Mammary epithelial cell (primary cell): Measurements from ENCODE around the gene HIGD2A.
"Not testable (repeated sequence)": the region's sequence is repeated elsewhere in the genome, so short reads cannot be mapped to it uniquely, and the experiment has no call there.

ENCODE experiments used
- EZH2 ChIP-seq: IDR thresholded peaks from 2 replicates; pipeline ENCODE4 v1.6.1; 2012; ENCODE audit warnings: low read length, inconsistent platforms, borderline replicate concordance
- TF ChIP-seq, protein P1 (sequence below), 2 donors: IDR thresholded peaks in 1 of 2; conservative IDR thresholded peaks in 1 of 2; 2 replicates each; pipeline ENCODE4 v1.5.1; 2011 to 2012; ENCODE audit warnings: inconsistent platforms in 2 of 2, low read length in 2 of 2, mild to moderate bottlenecking in 2 of 2, control low read depth in 1 of 2, low read depth in 1 of 2; ENCODE audit not compliant: insufficient read depth in 1 of 2; ENCODE audit errors: extremely low read depth in 1 of 2

DNA sequence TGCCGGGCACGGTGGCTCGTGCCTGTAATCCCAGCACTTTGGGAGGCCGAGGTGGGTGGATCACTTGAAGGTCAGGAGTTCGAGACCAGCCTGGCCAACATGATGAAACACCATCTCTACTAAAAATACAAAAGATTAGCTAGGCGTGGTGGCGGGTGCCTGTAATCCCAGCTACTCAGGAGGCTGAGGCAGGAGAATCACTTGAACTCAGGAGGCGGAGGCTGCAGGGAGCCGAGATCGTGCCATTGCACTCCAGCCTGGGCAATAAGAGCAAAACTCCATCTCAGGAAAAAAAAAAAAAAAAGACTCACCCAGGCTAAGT, 19.7 kb downstream of the HIGD2A start:
- TF ChIP-seq, protein P1, sequence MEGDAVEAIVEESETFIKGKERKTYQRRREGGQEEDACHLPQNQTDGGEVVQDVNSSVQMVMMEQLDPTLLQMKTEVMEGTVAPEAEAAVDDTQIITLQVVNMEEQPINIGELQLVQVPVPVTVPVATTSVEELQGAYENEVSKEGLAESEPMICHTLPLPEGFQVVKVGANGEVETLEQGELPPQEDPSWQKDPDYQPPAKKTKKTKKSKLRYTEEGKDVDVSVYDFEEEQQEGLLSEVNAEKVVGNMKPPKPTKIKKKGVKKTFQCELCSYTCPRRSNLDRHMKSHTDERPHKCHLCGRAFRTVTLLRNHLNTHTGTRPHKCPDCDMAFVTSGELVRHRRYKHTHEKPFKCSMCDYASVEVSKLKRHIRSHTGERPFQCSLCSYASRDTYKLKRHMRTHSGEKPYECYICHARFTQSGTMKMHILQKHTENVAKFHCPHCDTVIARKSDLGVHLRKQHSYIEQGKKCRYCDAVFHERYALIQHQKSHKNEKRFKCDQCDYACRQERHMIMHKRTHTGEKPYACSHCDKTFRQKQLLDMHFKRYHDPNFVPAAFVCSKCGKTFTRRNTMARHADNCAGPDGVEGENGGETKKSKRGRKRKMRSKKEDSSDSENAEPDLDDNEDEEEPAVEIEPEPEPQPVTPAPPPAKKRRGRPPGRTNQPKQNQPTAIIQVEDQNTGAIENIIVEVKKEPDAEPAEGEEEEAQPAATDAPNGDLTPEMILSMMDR (conservative IDR thresholded peaks at IDR 0.05 in 1 of 2, IDR thresholded peaks at IDR 0.05 in 1 of 2; ENCODE audit: extremely low read depth in 1 of 2, insufficient read depth in 1 of 2, low read depth in 1 of 2, low read length in 2 of 2), result not testable (repeated sequence)
- TF ChIP-seq EZH2, result not testable (repeated sequence)
